Left cardiac atrium (tissue), 2 donors: ENCODE results near the gene C22orf23. TPM values are rescaled to one million over a fixed set of nuclear protein-coding genes. Genes with fewer than 3 reads are reported as not detected.

ENCODE experiments used
- microRNA-seq, 2 donors: library from miRNA; unstranded; fragments of <30 nt; microRNA quantifications; one replicate each; pipeline ENCODE4 v1.2.0, GENCODE V29; 2020
- total RNA-seq, 2 donors: library from RNA; stranded (reverse); fragmentation: NEBNext Ultra II Directional; extraction: Animal tissue kit (Norgen Biotek cat#: 25700); gene quantifications; one replicate each; pipeline ENCODE4 v1.2.1, GENCODE V29; 2021
- donor health status: DM: no; HTN: yes; CAD: no; lungs with severe emphysema.
- donor health status: DM: yes; HTN: yes; CAD: no.

The C22orf23 gene
- total RNA-seq, 2 donors from 2014 or later = 0.21 TPM; not detected in 1

Small RNA genes lying within 50 kb of the gene (microRNA-seq; reads per million reads assigned to microRNA genes)
- gene MIR4534 (0 reads per million in 2 donors), gene MIR6820 (0.40 to 1.4 reads per million in 2 donors)

Other genes starting within 250 kb of the C22orf23 start
- 10 to 100 TPM; 16.7 to 19.0 TPM for gene GCAT, start 145.7 kb downstream of the C22orf23 start, total RNA-seq
- not detected for gene GALR3, start 130.2 kb downstream of the C22orf23 start, total RNA-seq
- gene ANKRD54, start 109.3 kb downstream of the C22orf23 start, total RNA-seq = 10 to 100 TPM in 1 of 2 donors, 1 to 10 TPM in 1; 9.9 to 12.8 TPM
- gene EIF3L, start 104.2 kb downstream of the C22orf23 start, total RNA-seq = 100 to 1,000 TPM; 282 to 298 TPM
- gene MICALL1, start 47.3 kb downstream of the C22orf23 start, total RNA-seq = 10 to 100 TPM; 14.3 to 18.3 TPM
- 10 to 100 TPM; 62.6 to 68.1 TPM for gene POLR2F, start 98 bp upstream of the C22orf23 start, total RNA-seq
- 1 to 10 TPM; 1.9 to 3.6 TPM for gene SOX10, start 31.0 kb upstream of the C22orf23 start, total RNA-seq
- 10 to 100 TPM; 19.4 to 21.0 TPM for gene PICK1, start 103.8 kb upstream of the C22orf23 start, total RNA-seq
- under 1 TPM in 1 of 2 donors, not detected in 1; 0.27 TPM for gene SLC16A8, start 130.6 kb upstream of the C22orf23 start, total RNA-seq
- gene BAIAP2L2, start 157.1 kb upstream of the C22orf23 start, total RNA-seq = under 1 TPM; 0.63 to 0.65 TPM
- gene PLA2G6, start 228.2 kb upstream of the C22orf23 start, total RNA-seq = 10 to 100 TPM; 14.3 to 21.1 TPM
- 10 to 100 TPM in 1 of 2 donors, 1 to 10 TPM in 1; 9.4 to 27.8 TPM for gene MAFF, start 248.4 kb upstream of the C22orf23 start, total RNA-seq